Fibroblast of skin of abdomen (primary cell): Measurements from ENCODE around the gene TMTC4.
"Not testable (repeated sequence)": the region's sequence is repeated elsewhere in the genome, so short reads cannot be mapped to it uniquely, and the experiment has no call there.

ENCODE experiments used
- DNase-seq: peaks from one replicate; pipeline ENCODE4 v3.0.0-alpha.2; 2013

TMTC4 gene

DNA sequence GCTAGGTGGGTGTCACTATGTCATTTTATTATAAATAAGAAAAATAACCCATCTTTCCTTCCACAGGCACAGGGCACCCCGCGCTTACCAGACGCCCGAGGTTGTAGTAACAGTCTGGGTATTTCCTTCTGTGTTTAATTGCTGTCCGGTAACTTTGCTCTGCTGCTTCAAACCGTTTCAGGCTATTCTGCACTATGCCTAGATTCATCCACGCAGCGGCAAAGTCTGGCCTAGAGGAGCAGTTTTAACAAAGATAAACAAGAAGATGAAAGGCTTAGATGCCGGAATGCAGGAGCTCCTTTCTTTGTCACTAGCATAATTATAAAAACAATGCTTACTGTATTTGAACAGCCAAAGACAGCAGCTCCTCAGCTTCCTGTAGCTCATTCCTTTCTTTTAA, 49.1 kb downstream of the TMTC4 start:
- DNase-seq = no peak

DNA sequence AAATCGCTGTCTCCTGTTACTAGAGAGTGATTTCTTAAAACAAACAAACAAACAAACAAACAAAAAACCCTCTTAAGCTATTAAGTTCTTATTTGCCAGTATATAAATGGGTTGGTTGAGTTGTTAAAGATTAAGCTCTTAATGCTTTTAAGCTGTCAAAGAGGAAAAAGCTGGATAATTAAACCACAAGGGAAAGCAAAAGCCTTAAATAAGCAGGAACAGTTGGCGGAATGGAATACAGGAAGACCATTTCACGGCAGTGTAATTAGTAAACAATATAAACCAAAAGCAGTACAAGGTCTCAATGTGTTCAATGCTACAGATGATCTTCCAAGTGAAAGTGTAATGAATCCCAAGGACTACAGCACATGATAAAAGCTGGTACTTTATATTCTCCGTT, 53.8 kb downstream of the TMTC4 start:
- no peak for DNase-seq

DNA sequence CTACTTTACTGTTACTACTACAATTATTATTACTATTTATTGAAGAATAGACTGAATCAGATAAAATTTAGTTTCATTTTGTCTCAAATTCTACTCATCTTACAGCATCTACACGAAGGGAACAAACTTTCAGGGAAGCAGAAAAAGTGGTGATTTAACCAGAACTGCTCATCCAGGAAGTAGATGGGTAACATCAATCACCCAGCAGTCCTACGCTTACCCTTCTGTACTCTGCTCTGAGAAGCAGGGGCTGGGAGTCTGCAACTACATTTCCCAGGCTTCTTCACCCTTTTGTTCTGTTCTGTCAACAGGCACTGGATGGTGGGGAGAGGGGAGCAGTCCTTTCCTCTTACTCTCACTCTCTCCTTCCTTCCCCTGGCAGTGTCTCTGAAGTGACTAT, 54.7 kb downstream of the TMTC4 start:
- DNase-seq = no peak

DNA sequence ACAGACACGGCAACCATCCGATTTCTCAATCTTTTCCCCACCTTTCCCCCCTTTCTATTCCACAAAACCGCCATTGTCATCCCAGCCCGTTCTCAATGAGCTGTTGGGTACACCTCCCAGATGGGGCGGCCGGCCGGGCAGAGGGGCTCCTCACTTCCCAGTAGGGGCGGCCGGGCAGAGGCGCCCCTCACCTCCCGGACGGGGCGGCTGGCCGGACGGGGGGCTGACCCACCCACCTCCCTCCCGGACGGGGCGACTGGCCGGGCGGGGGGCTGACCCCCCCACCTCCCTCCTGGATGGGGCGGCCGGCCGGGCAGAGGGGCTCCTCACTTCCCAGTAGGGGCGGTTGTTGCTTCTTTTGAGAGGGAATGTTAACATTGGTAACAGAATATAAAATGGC, 55.7 kb downstream of the TMTC4 start:
- DNase-seq = not testable (repeated sequence)

DNA sequence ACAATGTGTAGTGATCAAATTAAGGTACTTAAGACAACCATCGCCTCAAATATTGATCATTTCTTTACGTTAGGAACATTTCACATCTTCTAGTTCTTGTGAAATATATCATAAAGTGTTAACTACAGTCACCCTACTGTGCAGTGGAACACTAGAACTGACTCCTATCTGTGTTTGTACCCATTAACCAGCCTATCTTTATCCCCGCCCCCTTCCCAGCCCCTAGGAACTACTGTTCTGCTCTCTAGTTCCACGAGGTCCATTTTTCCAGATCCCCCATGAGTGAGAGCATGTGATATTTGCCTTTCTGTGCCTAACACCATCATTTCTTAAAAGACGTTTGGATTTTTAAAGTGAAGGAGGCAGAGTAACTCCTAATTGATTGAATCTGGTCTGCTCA, 61.6 kb downstream of the TMTC4 start:
- DNase-seq = no peak

DNA sequence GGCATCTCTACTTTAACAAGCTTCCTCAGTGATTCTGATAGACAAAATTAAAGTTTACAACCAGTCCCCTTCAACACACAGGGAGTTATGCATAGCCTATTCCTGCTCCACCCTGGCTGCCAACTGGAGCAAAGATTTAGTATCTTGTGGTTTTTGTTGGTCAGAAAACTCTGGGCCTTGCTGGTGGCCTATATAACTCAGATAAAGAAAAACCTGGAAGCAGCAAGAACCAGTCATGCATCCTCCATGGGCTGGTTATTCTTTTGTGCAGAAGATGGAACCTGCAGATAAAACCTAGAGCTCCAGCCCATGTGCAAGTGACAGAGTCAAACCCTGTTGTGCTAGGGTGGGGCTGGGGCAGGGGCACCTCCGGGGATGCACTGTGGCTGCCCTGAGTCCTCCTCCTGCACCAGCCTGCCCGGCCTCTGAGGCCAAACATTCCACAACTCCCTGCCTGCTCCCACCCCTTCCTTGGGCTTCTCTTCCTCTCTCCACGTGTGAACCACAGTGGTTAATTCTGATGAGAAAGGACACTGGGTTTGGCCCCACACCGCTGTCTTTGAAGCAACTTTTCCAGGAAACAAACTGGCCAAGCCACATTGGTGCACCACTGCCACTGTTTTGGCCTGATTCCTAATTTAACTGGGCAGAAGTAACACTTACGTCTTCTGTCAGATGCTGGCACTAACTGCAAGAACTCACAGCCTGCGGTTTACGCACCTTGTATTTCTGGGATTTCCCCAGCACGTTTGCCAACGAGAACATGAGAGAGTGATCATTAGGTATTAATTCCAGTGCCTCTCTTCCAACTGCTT, 62.7 kb downstream of the TMTC4 start:
- no peak for DNase-seq

DNA sequence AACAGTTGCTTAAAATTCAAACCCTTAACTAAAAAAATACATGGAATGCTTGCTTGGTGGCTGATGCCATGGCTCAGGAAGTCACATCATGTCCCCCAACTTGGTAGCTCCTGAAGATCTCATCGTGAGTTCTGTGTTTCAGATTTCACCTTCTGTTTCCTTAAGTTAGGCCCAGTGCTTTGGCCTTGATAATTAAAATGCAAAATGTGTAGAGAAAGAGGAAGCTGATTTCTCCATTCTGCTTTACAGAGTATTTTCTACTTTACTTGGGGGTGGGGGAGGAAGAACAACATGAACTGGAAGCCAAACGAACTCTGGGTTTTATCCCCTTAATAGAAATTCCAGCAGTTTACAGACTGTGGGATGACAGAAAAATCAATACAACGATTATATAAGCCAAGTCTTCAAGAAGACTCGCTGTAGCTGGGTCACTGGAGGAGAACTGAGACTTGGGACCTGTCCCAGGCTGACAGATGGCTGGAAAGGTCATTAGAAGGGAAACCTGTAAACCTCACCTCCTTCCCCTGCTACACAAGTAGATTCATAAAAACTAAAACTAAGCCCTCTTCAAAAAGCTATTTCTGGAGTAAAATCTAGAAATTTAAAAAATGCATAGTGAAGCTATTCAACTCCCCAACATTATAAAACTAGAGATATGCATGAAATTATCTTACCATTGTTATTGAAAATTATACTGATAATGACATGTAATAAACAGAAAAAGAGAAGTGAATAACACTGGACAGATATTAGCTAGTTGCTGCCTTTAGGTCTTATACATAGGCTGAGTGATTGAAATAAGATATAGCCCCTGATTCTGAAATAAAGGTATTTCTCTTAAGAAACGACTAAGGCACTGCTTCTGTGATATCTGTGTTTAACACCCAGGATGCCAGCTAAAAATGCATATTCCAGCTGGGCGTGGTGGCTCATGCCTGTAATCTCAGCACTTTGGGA, 63.9 kb downstream of the TMTC4 start:
- DNase-seq = no peak

DNA sequence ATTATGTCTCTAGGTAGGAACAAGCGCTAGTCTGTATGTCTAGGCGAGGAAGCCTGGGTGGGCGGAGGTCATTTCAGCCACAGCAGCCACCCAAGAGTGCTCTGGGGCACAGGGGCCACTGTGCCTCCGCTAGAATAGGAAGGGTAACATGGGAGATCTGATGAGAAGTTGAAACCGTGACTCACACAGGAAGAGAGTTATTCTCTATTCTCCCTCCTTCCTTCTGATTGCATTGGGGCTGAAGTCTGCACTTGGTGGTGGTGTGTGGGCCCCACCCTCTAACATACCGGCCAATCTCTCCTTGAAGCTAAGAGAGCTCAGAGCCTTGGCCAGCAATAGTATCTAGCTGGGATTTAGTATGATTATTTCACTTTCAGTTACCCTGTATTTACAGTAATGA, 65.7 kb downstream of the TMTC4 start:
- DNase-seq = no peak

DNA sequence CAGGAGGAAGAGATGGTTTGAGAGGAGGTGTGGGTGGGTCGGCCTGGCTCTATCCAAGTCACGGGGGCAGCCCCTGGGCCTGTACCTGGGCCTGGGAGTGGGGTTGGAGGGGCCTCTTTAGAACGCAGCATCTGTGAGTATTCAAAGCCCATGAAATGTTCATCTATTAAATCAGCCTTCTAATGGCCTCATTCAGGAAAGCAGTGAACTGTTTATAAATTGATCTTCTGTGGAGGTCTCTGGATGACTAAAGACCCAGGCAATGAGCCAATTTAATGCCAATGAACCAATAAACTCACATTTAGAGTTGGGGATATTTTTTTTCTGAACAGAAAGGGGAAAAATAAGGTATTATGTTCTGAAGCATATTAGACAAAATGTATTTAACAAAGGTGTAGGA, 66.1 kb downstream of the TMTC4 start:
- DNase-seq = no peak

DNA sequence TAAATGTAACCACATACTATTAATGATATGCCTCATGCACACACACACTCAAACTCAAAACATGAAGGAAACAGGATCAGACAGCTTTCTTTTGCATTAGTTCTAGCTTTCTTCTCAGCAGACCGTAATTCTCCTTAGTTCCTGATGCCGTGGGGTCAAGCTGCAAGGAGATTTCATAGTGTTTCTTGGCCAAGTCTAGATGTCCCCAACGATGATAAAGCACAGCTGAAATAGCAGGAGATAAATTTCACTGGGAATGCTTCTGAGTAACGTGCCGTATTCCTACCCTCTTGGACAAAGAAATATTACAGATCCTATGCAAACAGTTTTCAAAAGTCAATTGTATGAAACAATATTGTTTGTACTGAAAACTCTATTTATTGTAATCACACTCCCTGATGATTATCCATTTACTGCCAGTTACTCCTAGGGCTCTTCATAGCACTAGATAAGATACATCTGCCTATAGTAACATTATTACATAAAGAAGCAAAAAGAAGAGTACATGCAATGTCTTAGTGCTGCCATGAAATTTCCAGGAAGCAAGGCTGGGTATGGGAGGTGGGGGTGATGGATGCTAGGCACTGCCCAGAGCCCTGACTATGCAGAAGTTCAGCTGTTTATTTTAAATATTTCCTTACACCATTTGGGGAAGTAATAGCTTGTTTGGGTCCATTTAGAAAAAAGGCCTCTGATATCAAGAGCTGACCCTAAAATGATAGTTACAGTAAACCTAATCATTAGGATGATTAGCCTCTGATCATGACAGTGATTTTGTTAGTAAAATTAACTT, 69.5 kb downstream of the TMTC4 start:
- DNase-seq = no peak

DNA sequence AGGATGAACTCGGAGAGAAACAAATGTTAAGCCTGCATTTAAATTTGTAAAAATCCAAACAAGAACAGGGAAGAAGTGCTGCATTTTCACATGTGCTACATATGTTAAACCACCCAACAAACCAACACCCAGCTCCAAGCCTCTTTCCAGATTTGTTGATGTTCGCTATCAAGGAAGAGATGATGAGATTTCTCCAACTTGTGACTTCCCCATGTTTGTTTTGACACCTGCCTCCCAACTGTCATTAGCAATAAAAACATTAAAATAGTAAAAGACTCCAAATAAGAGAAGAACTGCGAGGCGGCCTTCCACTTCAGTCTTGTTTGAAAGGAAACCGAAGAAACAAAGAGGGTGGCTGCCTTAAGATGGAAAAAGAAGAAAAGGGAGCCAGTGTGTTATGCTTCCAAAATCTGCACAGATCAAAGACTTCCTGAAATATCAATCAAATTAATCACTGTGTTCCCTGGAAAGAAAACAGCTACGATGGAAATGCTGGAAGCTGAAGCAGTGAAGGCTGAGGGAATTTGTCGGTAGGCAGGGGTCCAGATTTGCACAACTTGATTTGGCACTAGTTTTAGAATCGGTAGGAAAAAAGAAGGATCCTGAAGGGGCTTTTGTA, 72.0 kb downstream of the TMTC4 start:
- DNase-seq = no peak

DNA sequence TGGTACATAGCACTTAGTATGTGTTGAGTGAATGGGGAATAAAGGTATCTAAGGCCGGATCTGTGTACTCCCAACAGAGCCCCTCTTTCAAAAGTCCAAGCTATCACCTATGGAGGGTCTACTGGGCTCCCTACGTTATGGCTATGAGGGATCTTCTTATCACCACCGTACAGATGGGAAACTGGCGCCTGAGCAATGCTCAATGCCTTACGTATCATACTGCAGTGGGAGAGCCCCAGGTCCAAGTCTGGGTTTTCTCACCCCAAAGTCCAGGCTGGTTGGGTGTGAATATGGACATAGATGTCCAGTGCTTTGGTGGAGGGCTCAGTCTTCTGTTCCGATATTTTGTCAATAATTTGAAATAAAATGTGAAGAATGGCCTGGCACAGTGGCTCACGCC, 72.9 kb downstream of the TMTC4 start:
- no peak for DNase-seq

DNA sequence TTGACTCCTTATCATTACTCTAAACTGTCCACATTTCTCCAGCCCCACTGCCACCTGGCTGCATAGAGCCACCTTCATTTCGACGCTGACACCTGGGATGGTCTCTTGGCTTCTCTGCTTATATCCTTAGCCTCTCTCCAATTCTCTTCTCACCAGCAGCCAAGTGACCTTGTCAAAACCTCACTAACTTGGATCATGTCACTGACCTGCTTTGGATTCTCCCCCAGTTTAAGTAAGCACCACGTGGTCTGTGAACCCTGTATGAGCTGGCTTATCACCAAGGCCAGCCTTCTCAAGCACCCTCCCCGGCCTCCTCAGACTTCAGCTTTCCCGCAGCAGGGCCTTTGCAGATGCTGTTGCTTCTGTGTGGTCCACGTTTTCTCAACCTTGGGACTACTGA, 73.7 kb downstream of the TMTC4 start:
- no peak for DNase-seq

DNA sequence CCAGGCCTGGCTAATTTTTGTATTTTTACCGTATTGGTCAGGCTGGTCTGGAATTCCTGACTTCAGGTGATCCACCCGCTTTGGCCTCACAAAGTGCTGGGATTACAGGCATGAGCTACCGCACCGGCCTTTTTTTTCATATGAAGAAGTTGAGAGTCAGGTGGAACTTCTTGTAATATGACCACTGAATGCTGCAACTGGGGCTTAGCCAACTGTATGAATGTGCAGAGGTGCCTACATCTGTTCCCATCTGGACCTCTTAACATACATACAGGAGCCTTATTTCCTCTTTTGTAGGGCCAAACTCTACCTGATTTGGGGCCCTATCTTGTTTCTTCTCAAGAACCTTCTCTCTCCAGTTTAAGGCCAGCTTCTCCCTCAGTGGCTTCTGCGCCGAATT, 74.1 kb downstream of the TMTC4 start:
- DNase-seq = no peak

DNA sequence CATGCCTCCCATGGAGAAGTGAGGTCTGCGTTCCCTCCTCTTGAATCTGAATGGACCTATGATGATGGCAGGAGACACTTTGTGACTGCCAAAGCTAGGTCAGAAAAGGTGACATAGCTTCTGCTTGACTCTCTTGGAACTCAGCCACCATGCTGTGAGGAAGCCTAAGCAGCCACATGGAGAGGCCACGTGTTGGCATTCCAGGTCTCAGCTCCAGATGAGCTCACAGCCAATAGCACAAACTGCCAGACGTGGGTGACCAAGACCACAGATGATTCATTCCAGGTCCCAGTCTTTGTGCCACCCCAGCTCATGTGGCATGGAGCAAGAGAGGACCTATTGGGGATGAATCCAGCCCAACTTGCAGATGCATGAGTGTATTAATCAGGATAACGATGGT, 77.3 kb downstream of the TMTC4 start:
- DNase-seq = peak; percentile 9

DNA sequence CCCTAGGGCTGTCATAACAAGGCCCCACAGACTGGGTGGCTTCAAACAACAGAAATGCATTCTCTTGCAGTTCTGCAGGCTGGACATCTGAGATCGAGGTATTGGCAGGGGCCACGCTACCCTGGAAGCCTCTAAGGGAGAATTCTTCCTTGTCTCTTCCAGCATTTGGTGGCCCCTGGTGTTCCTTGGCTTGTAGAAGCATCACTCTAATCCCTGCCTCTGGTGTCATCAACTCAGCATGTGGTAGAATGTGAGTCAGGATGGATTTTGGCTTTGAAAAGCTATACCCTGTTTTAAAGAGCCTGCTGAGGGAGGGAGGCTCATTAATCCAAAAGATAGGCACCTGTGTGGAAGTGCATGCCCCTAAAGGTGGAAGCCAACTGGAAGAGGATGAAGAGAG, 78.1 kb downstream of the TMTC4 start:
- DNase-seq = no peak

DNA sequence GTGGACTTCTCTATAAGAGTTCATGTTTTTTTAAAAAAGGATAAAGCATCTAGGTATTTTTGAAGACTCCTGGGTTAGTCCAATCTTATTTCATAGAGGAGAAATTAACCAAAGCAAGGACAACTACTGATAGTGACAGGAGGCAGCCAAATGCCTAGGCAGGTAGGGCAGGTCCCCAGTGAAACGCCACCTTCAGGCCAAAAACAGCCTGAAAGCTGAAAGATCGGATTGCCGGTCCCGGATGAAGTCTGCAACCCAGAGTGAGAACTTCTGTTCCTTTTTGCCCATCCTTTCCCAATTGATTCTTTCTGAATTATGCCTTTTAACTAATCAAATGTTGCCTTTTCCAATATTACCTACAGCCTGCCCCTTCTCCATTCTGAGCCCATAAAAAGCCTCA, 79.9 kb downstream of the TMTC4 start:
- no peak for DNase-seq

DNA sequence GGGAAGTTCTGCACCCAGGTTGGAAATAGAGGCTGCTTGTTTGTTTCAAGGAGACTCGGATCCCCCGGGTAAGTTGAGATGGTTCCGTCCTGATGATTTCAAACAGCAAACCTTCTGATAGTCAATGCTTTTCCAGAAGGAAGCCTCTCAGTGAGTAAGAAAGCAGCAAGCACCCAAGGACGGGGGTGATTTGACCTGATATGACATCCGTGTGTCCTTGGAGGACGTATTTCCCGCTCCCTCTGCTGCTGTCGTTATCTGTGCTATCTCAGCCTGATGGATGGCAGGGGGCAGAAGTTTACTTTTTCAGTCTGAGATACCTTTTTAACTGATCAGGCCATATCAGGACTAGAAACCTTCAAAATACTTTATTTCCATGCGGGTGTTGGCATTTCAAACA, 80.3 kb downstream of the TMTC4 start:
- no peak for DNase-seq

DNA sequence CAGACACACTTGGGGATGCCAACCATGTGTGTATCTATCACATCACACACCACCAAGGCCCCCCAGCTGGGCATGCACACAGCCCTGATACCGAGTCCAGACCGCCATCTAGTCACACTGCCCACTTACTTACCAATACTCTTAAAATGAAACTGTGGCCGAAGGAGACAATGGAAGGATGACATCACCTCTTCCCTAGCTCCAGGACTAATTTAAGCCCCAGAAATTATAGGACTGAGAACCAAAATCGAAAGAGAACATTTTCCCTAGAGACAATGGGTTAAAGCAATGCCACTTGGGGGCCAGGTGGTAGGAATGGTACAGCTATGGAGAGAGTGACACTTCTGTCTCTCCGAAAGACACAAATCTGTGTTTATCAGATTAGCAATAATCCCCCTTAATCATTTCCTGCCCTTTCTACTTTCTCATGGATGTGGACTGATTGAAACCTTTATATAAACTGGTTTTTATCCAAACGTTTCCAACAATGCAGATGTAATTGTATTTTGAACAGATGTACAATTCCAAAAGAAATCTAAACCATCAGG, 85.3 kb downstream of the TMTC4 start:
- no peak for DNase-seq

DNA sequence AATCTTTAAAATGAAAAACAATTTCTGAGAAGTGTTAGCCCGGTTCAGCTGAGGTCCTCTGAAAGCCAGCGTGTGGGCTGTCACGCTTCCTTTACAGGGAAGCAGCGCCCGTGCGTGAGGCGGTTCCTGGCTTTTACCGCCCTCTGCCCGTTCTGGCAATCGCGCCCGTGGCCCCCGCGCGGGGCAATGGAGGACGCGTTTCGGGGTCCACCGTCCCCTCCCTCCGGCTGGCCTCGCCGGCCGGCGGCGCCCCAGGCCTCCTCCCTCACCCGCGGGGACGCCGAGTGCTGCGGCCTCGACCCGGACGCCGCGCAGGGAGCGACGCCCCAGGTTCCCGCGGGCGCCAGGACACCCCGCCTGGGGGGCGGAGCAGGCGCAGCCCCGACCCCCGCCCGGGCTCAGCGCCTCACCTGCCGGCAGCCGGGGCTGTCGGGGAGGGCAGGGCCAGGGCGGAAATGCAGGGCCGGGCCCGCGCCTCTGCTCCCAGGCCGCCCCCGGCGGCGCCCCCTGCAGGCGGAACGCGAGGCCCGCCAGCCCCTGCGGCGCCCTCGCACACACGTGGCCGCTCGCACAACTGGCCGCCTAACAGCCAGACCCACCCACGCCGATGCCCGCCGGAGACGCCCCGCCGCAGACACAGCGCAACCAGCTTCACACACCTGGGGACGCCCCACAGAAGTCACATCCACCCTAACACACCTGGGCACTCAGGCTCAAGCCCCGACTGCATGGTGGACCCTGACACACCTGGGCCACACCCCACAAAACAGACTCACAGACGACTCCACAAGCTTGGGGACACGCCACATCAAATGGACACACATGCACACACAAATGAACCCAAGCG, 86.0 kb downstream of the TMTC4 start, which contains the start of gene GGACT:
Gene GGACT, minus strand, starts transcription at position 459 of the 847 bp plus-strand sequence. CDS start 56,198 bp downstream, outside the sequence.
- DNase-seq = peak; percentile 66

DNA sequence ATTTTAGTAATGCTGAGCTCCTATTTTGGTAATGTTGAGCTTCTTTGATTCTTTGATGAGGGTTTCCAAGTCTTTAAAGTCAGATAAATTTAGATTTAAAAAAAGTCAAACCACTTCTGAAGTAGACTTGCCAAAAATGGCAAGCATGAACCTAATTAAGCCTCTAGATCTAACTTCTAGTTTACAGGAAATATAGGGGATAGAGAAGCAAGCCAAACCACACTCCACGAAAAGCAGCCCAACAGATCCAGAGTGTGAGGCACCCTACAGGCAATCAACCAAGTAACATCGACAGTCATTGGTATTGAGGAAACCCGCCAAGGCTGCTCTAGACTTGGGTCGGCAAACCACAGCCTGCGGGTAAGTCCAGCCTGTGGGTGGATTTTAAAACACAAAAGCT, 89.7 kb downstream of the TMTC4 start:
- peak; percentile 12 for DNase-seq
